Tibial artery (tissue), 4 donors: ENCODE measurements around the gene VPS8.
"Not testable (repeated sequence)": the region's sequence is repeated elsewhere in the genome, so short reads cannot be mapped to it uniquely, and the experiment has no call there.

Source experiments
- DNase-seq, 2 donors: peaks; one replicate each; pipeline ENCODE4 v3.0.0-alpha.2; 2019
- H3K27ac ChIP-seq, 2 donors: fragments of 200-600 bp; sonication (generic) in 1 of 2; 1 replicate in 1 of 2; 2 replicates in 1 of 2; pipeline ENCODE4 v1.5.1; 2018 to 2019; ENCODE audit warnings: mild to moderate bottlenecking in 1 of 2
- H3K27me3 ChIP-seq, 2 donors: fragments of 200-600 bp; sonication (generic) in 1 of 2; one replicate each; pipeline versions ENCODE4 v1.5.1 to v1.6.0; 2016 to 2019
- H3K36me3 ChIP-seq, 3 donors: fragments of 200-600 bp; sonication (generic) in 2 of 3; one replicate each; pipeline ENCODE4 v1.5.1; 2016 to 2019; ENCODE audit warnings: mild to moderate bottlenecking in 2 of 3
- H3K4me1 ChIP-seq, 4 donors: fragments of 200-600 bp; sonication (generic) in 2 of 4; 1 replicate in 3 of 4; 2 replicates in 1 of 4; pipeline ENCODE4 v1.5.1; 2016 to 2019
- H3K4me3 ChIP-seq, 2 donors: fragments of 200-600 bp; sonication (generic) in 1 of 2; 1 replicate in 1 of 2; 2 replicates in 1 of 2; pipeline ENCODE4 v1.5.1; 2018 to 2019; ENCODE audit warnings: mild to moderate bottlenecking in 2 of 2
- H3K9me3 ChIP-seq, 3 donors: fragments of 200-600 bp; sonication (generic) in 1 of 3; one replicate each; pipeline ENCODE4 v1.5.1; 2016 to 2019
- CTCF ChIP-seq, 2 experiments: fragments of 200-600 bp in 1 of 2; fragments of 450-650 bp in 1 of 2; IDR thresholded peaks; one replicate each; pipeline ENCODE4 v1.5.1; 2017 to 2019; ENCODE audit warnings: antibody characterized with exemption in 2 of 2, mild to moderate bottlenecking in 1 of 2, moderate library complexity in 1 of 2
- intact Hi-C: fragments of 100-400 bp; cut with DNase I; formaldehyde crosslinking; loops from one replicate; pipeline ENCODE4 v1.15.0; 2023; ENCODE audit warnings: low total_unique reads

The VPS8 gene

GRCh38 chr3:184986366-184986889 lies 174.5 kb downstream of the VPS8 start:
- Histone ChIP-seq H3K4me1 (no peaks in the 10 kb centered on the region), H3K9me3 (no peaks in the 10 kb centered on the region), H3K27me3 (no peaks in the 10 kb centered on the region), H3K4me3 (no peak overlapping the region), H3K36me3 (peaks cover 15 to 29% (median 21%) of the 10 kb centered on the region in 3 donors), H3K27ac (no peak overlapping the region)
- TF ChIP-seq CTCF (IDR thresholded peaks at IDR 0.05): no peak
- intact Hi-C loops: no loop called here
- DNase-seq: no peak

GRCh38 chr3:184993394-184993793 lies 181.4 kb downstream of the VPS8 start:
- Histone ChIP-seq H3K27me3 (no peaks in the 10 kb centered on the region), H3K4me3 (no peak overlapping the region), H3K36me3 (peaks cover 27 to 31% (median 30%) of the 10 kb centered on the region in 3 donors), H3K27ac (no peak overlapping the region), H3K4me1 (no peaks in the 10 kb centered on the region), H3K9me3 (no peaks in the 10 kb centered on the region)
- no peak for TF ChIP-seq CTCF (IDR thresholded peaks at IDR 0.05)
- intact Hi-C loops: no loop called here
- DNase-seq: no peak

GRCh38 chr3:185003876-185004275 lies 191.9 kb downstream of the VPS8 start:
- H3K36me3 ChIP-seq: peaks cover 37 to 52% (median 42%) of the 10 kb centered on the region in 3 donors
- H3K4me3 ChIP-seq, intact Hi-C loops, H3K9me3 ChIP-seq, H3K27ac ChIP-seq, DNase-seq, H3K27me3 ChIP-seq, H3K4me1 ChIP-seq: not testable (repeated sequence)

- no peak for TF ChIP-seq CTCF (IDR thresholded peaks at IDR 0.05)
- Histone ChIP-seq H3K4me1 (no peaks in the 10 kb centered on the region), H3K27ac (no peak overlapping the region), H3K36me3 (peaks cover 0 to 14% (median 8%) of the 10 kb centered on the region in 3 donors), H3K4me3 (no peak overlapping the region), H3K9me3 (peaks cover 0 to 18% (median 7%) of the 10 kb centered on the region in 3 donors), H3K27me3 (no peaks in the 10 kb centered on the region)
- DNase-seq: no peak
- intact Hi-C loops: no loop called here
Measured at GRCh38 chr3:185009650-185010049, 197.7 kb downstream of the VPS8 start.

GRCh38 chr3:185017584-185017983 lies 205.6 kb downstream of the VPS8 start:
- H3K4me1 ChIP-seq: peaks cover 0 to 24% (median 0%) of the 10 kb centered on the region in 4 donors
- H3K9me3 ChIP-seq, H3K27me3 ChIP-seq, H3K27ac ChIP-seq, DNase-seq, H3K36me3 ChIP-seq, intact Hi-C loops: not testable (repeated sequence)
- peak overlapping the region in 1 of 2 donors; percentile 15 for H3K4me3 ChIP-seq

- Histone ChIP-seq H3K4me1 (peaks cover 0 to 24% (median 0%) of the 10 kb centered on the region in 4 donors), H3K4me3 (peak overlapping the region in 1 of 2 donors; percentile 15)
- intact Hi-C loops, H3K9me3 ChIP-seq, H3K27ac ChIP-seq, H3K27me3 ChIP-seq, DNase-seq, H3K36me3 ChIP-seq: not testable (repeated sequence)
Measured at GRCh38 chr3:185017996-185018395, 206.0 kb downstream of the VPS8 start.

GRCh38 chr3:185021256-185021655 lies 209.3 kb downstream of the VPS8 start:
- no peak overlapping the region for H3K4me3 ChIP-seq
- H3K9me3 ChIP-seq: no peaks in the 10 kb centered on the region
- intact Hi-C loops: no loop called here
- TF ChIP-seq CTCF (IDR thresholded peaks at IDR 0.05): no peak
- H3K36me3 ChIP-seq: peaks cover 0 to 5% (median 0%) of the 10 kb centered on the region in 3 donors
- H3K27ac ChIP-seq: no peak overlapping the region
- no peaks in the 10 kb centered on the region for H3K27me3 ChIP-seq
- H3K4me1 ChIP-seq: peaks cover 0 to 24% (median 0%) of the 10 kb centered on the region in 4 donors
- DNase-seq: no peak
